WTC11 (cell line): ENCODE data around the gene STX4. TPM values are rescaled to one million over a fixed set of nuclear protein-coding genes. Genes with fewer than 3 reads are reported as not detected.

Source experiments
- ATAC-seq: fragments of 200-7000 bp; cut with Tn5 transposase; 2 replicates; pipeline ENCODE4 v1.10.0; 2021; ENCODE audit warnings: mild to moderate bottlenecking, moderate library complexity
- CTCF ChIA-PET: fragments of 300-600 bp; sonication (Branson Sonifier 250); formaldehyde crosslinking; loops from one replicate; lab custom pipeline; 2021; ENCODE audit warnings: antibody characterized with exemption; lab: Charles Lee
- POLR2A ChIA-PET: fragments of 350-600 bp; sonication (Branson Sonifier 250); formaldehyde crosslinking; loops from one replicate; lab custom pipeline; 2021; ENCODE audit warnings: antibody characterized with exemption; lab: Charles Lee
- DNase-seq: peaks from one replicate; pipeline ENCODE4 v3.0.0; 2021; ENCODE audit warnings: low spot score
- H3K27ac Mint-ChIP-seq: 2 replicates; pipeline ENCODE4 v1.8.0; 2021; ENCODE audit warnings: mixed read lengths
- H3K27me3 Mint-ChIP-seq: 2 replicates; pipeline ENCODE4 v1.8.0; 2021; ENCODE audit warnings: low read depth, mild to moderate bottlenecking, moderate library complexity, mixed read lengths
- H3K36me3 Mint-ChIP-seq: 2 replicates; pipeline ENCODE4 v1.8.0; 2021; ENCODE audit warnings: mixed read lengths
- H3K4me1 Mint-ChIP-seq: 2 replicates; pipeline ENCODE4 v1.8.0; 2022; ENCODE audit warnings: mixed read lengths
- H3K4me3 Mint-ChIP-seq: 2 replicates; pipeline ENCODE4 v1.8.0; 2021; ENCODE audit warnings: mild to moderate bottlenecking, moderate library complexity, mixed read lengths
- H3K9me3 Mint-ChIP-seq: 2 replicates; pipeline ENCODE4 v1.8.0; 2021; ENCODE audit warnings: mixed read lengths
- GTF2I ChIP-seq: fragments of 250-450 bp; sonication (Bioruptor Pico); conservative IDR thresholded peaks from 2 replicates; pipeline ENCODE4 v1.4.0; 2021; ENCODE audit warnings: mild to moderate bottlenecking
- IRF1 ChIP-seq: sonication (generic); formaldehyde crosslinking; IDR thresholded peaks from 2 replicates; pipeline ENCODE4 v1.8.0; 2023; ENCODE audit warnings: missing genetic modification reagents
- KAT7 ChIP-seq: sonication (generic); formaldehyde crosslinking; IDR thresholded peaks from 2 replicates; pipeline ENCODE4 v1.8.1; 2023; ENCODE audit warnings: missing genetic modification reagents, mild to moderate bottlenecking, borderline replicate concordance
- NFYB ChIP-seq: sonication (generic); formaldehyde crosslinking; conservative IDR thresholded peaks from 2 replicates; pipeline ENCODE4 v1.8.0; 2022; ENCODE audit warnings: low read depth, missing genetic modification reagents
- OVOL2 ChIP-seq: fragments of 250-450 bp; sonication (Bioruptor Pico); IDR thresholded peaks from 2 replicates; pipeline ENCODE4 v1.9.0; 2021; ENCODE audit warnings: mild to moderate bottlenecking, borderline replicate concordance
- TEAD4 ChIP-seq: sonication (generic); formaldehyde crosslinking; IDR thresholded peaks from 2 replicates; pipeline ENCODE4 v1.8.0; 2022; ENCODE audit warnings: mild to moderate bottlenecking, missing genetic modification reagents
- ZMAT4 ChIP-seq: fragments of 250-450 bp; sonication (Bioruptor Pico); IDR thresholded peaks from 2 replicates; pipeline ENCODE4 v1.9.0; 2021; ENCODE audit warnings: mild to moderate bottlenecking
- ZNF138 ChIP-seq: sonication (generic); formaldehyde crosslinking; conservative IDR thresholded peaks from 2 replicates; pipeline ENCODE4 v1.8.1; 2022; ENCODE audit warnings: mild to moderate bottlenecking, moderate library complexity, missing genetic modification reagents
- ZNF317 ChIP-seq: sonication (generic); formaldehyde crosslinking; IDR thresholded peaks from 2 replicates; pipeline ENCODE4 v1.8.1; 2023; ENCODE audit warnings: low read depth, mild to moderate bottlenecking, moderate library complexity, missing genetic modification reagents, borderline replicate concordance
- total RNA-seq: library from RNA; stranded (reverse); gene quantifications from 3 replicates; pipeline ENCODE4 v1.2.3, GENCODE V29; 2021
- TF ChIP-seq, protein P1 (sequence below): fragments of 250-450 bp; sonication (Bioruptor Pico); IDR thresholded peaks from 2 replicates; pipeline ENCODE4 v1.9.0; 2021; ENCODE audit warnings: mild to moderate bottlenecking
- TF ChIP-seq, protein P2 (sequence below): fragments of 250-450 bp; sonication (Bioruptor Pico); IDR thresholded peaks from 2 replicates; pipeline ENCODE4 v1.9.0; 2021; ENCODE audit warnings: mild to moderate bottlenecking, borderline replicate concordance
- TF ChIP-seq, protein P3 (sequence below): sonication (generic); formaldehyde crosslinking; IDR thresholded peaks from 2 replicates; pipeline ENCODE4 v1.8.0; 2023; ENCODE audit warnings: mild to moderate bottlenecking, missing genetic modification reagents
- TF ChIP-seq, protein P4 (sequence below): sonication (generic); formaldehyde crosslinking; IDR thresholded peaks from 2 replicates; pipeline ENCODE4 v1.8.1; 2023; ENCODE audit warnings: mild to moderate bottlenecking, missing genetic modification reagents, moderate library complexity

STX4 gene
- total RNA-seq, 1 experiment from 2014 or later, result 38.4 TPM

DNA sequence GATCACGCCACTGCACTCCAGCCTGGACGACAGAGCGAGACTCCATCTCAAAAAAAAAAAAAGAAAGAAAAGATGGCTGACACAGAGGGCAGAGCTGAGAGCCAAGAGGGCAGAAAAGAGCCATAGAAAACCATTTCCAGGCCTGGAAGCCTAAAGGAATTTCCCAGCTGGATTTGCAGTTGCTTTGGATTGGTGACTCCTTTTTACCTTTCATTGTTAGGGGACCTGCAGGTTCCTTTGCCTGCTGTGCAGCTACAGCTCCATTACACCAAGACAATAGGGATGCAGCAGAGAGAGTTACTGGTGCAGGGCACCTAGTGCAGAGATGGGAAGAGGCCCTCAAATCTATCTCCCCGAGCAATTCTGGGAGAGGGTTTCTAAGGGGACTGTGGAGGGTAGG is 22.3 kb downstream of the STX4 start:
- ATAC-seq (peak; percentile 85), DNase-seq (no peak)
- Mint-ChIP-seq H3K9me3 (peaks cover 4% of the 10 kb centered on the region), H3K27ac (peak overlapping the region; percentile 62; the same call in 1 of the 2 replicates), H3K27me3 (peaks cover 10% of the 10 kb centered on the region), H3K4me3 (no peak overlapping the region), H3K36me3 (peaks cover 3% of the 10 kb centered on the region; the same call in 1 of the 2 replicates), H3K4me1 (peaks cover 6% of the 10 kb centered on the region)
- POLR2A ChIA-PET, result interaction anchor here (0.5 to 0.6 kb wide), 2 partner anchors 14 to 24 kb away, joined by 3 read pairs; no protein-coding TSS in a partner anchor
- CTCF ChIA-PET, result interaction anchor here (0.8 to 1.7 kb wide), 5 partner anchors 10 to 87 kb away, joined by 3 to 18 read pairs (median 4); partner anchors contain the start of genes HSD3B7, ZNF646 and ZNF668
- no peak for TF ChIP-seq NFYB
- TF ChIP-seq, protein P1, sequence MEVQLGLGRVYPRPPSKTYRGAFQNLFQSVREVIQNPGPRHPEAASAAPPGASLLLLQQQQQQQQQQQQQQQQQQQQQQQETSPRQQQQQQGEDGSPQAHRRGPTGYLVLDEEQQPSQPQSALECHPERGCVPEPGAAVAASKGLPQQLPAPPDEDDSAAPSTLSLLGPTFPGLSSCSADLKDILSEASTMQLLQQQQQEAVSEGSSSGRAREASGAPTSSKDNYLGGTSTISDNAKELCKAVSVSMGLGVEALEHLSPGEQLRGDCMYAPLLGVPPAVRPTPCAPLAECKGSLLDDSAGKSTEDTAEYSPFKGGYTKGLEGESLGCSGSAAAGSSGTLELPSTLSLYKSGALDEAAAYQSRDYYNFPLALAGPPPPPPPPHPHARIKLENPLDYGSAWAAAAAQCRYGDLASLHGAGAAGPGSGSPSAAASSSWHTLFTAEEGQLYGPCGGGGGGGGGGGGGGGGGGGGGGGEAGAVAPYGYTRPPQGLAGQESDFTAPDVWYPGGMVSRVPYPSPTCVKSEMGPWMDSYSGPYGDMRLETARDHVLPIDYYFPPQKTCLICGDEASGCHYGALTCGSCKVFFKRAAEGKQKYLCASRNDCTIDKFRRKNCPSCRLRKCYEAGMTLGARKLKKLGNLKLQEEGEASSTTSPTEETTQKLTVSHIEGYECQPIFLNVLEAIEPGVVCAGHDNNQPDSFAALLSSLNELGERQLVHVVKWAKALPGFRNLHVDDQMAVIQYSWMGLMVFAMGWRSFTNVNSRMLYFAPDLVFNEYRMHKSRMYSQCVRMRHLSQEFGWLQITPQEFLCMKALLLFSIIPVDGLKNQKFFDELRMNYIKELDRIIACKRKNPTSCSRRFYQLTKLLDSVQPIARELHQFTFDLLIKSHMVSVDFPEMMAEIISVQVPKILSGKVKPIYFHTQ (CRISPR knock-in tag), result no peak
- no peak for TF ChIP-seq OVOL2 (CRISPR knock-in tag)
- no peak for TF ChIP-seq IRF1 (CRISPR knock-in tag)
- TF ChIP-seq TEAD4 (CRISPR knock-in tag), result no peak
- no peak for TF ChIP-seq GTF2I

DNA sequence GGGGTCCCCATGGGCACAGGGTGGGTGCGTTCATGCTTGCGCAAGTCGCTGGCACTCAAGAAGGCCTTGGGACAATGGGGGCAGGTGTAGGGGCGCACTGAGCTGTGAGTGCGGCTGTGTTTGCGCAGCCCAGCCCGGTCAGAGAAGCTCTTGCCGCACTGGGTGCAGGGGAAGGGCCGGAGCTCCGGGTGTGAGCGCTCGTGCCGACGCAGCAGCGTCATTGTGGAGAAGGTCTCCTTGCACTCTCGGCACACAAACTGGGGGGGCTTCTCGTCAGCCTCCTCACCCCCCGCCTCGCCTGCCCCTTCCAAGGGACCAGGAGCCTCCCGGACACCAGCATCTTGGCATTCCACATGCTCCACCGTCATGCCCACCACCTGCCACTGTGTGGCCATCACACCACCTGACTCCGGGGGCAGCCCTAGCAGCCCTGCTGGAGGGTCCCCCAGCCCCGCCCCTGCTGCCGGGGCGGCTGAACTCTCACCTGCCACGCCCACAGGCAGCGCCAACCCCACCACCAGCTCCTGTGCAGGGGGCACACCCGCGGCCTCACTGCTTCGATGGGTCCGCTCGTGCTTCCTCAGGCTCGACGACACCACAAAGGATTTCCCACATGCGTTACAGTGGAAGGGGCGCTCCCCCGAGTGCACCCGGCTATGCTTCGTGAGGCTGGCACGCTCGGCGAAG is 27.9 kb downstream of the STX4 start:
- DNase-seq, result no peak
- Mint-ChIP-seq H3K27me3 (no peaks in the 10 kb centered on the region), H3K4me3 (no peak overlapping the region), H3K4me1 (no peaks in the 10 kb centered on the region), H3K27ac (no peak overlapping the region), H3K9me3 (no peaks in the 10 kb centered on the region), H3K36me3 (peaks cover 26% of the 10 kb centered on the region)
- no peak for ATAC-seq
- CTCF ChIA-PET, result interaction anchor here (1.1 to 1.5 kb wide), 2 partner anchors 19 to 76 kb away, joined by 4 to 6 read pairs; partner anchors contain the start of gene HSD3B7
- POLR2A ChIA-PET, result no interaction called here
- TF ChIP-seq ZNF317 (CRISPR knock-in tag), result no peak

DNA sequence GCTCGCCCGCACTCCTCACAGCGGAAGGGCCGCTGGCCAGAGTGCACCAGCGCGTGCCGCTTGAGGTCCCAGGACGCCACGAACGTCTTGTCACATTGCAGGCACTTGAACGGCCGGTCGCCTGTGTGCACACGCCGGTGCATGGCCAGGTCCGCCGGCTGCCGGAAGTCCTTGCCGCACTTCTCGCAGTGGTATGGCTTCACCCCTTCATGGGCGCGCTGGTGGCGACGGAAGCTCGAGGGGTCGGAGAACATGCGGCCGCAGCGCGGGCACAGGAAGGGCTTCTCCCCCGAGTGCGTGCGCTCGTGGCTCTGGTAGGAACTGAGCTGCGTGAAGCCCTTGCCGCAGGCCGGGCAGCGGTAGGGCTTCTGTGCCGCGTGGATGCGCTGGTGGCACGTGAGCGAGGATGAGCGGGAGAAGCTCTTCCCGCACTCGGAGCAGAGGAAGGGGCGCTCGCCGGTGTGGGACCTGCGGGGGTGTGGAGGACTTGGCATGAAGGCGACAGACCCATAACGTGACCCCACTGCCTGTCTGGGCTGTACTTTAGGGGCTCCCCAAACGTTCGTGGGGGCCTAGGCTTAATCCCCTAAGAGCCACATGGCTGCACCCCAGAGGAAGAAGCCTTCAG is 28.6 kb downstream of the STX4 start:
- H3K4me3 Mint-ChIP-seq, result no peak overlapping the region
- no peaks in the 10 kb centered on the region for H3K27me3 Mint-ChIP-seq
- H3K4me1 Mint-ChIP-seq, result no peaks in the 10 kb centered on the region
- peaks cover 26% of the 10 kb centered on the region for H3K36me3 Mint-ChIP-seq
- ATAC-seq, result no peak
- no peak overlapping the region for H3K27ac Mint-ChIP-seq
- ChIA-PET CTCF (interaction anchor here (1.5 kb wide), 1 partner anchor 19 kb away, joined by 6 read pairs; no protein-coding TSS in a partner anchor), POLR2A (interaction anchor here (0.7 kb wide), 1 partner anchor 403 kb away, joined by 4 read pairs; no protein-coding TSS in a partner anchor)
- no peaks in the 10 kb centered on the region for H3K9me3 Mint-ChIP-seq
- DNase-seq, result no peak
- TF ChIP-seq, protein P2, sequence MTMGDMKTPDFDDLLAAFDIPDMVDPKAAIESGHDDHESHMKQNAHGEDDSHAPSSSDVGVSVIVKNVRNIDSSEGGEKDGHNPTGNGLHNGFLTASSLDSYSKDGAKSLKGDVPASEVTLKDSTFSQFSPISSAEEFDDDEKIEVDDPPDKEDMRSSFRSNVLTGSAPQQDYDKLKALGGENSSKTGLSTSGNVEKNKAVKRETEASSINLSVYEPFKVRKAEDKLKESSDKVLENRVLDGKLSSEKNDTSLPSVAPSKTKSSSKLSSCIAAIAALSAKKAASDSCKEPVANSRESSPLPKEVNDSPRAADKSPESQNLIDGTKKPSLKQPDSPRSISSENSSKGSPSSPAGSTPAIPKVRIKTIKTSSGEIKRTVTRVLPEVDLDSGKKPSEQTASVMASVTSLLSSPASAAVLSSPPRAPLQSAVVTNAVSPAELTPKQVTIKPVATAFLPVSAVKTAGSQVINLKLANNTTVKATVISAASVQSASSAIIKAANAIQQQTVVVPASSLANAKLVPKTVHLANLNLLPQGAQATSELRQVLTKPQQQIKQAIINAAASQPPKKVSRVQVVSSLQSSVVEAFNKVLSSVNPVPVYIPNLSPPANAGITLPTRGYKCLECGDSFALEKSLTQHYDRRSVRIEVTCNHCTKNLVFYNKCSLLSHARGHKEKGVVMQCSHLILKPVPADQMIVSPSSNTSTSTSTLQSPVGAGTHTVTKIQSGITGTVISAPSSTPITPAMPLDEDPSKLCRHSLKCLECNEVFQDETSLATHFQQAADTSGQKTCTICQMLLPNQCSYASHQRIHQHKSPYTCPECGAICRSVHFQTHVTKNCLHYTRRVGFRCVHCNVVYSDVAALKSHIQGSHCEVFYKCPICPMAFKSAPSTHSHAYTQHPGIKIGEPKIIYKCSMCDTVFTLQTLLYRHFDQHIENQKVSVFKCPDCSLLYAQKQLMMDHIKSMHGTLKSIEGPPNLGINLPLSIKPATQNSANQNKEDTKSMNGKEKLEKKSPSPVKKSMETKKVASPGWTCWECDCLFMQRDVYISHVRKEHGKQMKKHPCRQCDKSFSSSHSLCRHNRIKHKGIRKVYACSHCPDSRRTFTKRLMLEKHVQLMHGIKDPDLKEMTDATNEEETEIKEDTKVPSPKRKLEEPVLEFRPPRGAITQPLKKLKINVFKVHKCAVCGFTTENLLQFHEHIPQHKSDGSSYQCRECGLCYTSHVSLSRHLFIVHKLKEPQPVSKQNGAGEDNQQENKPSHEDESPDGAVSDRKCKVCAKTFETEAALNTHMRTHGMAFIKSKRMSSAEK (CRISPR knock-in tag), result no peak
- TF ChIP-seq, protein P3, sequence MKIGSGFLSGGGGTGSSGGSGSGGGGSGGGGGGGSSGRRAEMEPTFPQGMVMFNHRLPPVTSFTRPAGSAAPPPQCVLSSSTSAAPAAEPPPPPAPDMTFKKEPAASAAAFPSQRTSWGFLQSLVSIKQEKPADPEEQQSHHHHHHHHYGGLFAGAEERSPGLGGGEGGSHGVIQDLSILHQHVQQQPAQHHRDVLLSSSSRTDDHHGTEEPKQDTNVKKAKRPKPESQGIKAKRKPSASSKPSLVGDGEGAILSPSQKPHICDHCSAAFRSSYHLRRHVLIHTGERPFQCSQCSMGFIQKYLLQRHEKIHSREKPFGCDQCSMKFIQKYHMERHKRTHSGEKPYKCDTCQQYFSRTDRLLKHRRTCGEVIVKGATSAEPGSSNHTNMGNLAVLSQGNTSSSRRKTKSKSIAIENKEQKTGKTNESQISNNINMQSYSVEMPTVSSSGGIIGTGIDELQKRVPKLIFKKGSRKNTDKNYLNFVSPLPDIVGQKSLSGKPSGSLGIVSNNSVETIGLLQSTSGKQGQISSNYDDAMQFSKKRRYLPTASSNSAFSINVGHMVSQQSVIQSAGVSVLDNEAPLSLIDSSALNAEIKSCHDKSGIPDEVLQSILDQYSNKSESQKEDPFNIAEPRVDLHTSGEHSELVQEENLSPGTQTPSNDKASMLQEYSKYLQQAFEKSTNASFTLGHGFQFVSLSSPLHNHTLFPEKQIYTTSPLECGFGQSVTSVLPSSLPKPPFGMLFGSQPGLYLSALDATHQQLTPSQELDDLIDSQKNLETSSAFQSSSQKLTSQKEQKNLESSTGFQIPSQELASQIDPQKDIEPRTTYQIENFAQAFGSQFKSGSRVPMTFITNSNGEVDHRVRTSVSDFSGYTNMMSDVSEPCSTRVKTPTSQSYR (CRISPR knock-in tag), result no peak
- no peak for TF ChIP-seq ZNF138
- TF ChIP-seq, protein P1 (CRISPR knock-in tag), result no peak
- TF ChIP-seq ZMAT4 (CRISPR knock-in tag), result no peak
- no peak for TF ChIP-seq KAT7 (CRISPR knock-in tag)
- no peak for TF ChIP-seq OVOL2 (CRISPR knock-in tag)
- TF ChIP-seq, protein P4, sequence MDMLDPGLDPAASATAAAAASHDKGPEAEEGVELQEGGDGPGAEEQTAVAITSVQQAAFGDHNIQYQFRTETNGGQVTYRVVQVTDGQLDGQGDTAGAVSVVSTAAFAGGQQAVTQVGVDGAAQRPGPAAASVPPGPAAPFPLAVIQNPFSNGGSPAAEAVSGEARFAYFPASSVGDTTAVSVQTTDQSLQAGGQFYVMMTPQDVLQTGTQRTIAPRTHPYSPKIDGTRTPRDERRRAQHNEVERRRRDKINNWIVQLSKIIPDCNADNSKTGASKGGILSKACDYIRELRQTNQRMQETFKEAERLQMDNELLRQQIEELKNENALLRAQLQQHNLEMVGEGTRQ (CRISPR knock-in tag), result no peak
